ENCODE data around the gene STX12.
A peak's percentile ranks its signal among the peaks of the same experiment; 100 is the strongest.

Gene STX12

DNA sequence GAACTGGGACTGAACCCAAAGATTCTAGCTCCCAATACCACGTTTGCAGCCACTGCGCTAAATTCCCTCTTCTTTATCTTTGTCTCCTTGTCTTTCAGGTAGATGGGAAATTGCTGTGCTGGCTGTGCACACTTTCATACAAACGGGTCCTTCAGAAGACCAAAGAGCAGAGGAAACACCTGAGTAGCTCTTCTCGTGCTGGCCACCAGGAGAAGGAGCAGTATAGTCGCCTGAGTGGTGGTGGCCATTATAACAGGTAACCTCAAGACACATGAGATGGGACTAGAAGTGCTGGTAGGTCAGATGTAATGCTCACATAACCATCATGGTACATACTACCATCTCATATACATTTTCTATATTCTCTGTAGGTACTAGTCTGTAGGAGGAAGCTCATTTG lies 28.5 kb upstream of the STX12 start:
- H2BK120ac ChIP-seq (ENCODE audit: insufficient read depth, low read length, poor library complexity) = no peak overlapping the region
- no peak for DNase-seq
- H3K4ac ChIP-seq (ENCODE audit: low read depth, low read length) = no peak overlapping the region
- H3K4me1 ChIP-seq (ENCODE audit: control insufficient read depth in 1 of 2, insufficient read depth in 2 of 2, low read length in 2 of 2) = no peaks in the 10 kb centered on the region
- no peaks in the 10 kb centered on the region for H3K9me3 ChIP-seq (ENCODE audit: insufficient read depth, low read depth, low read length)
- H3K36me3 ChIP-seq (ENCODE audit: control insufficient read depth in 1 of 2, insufficient read depth in 2 of 2, low read length in 2 of 2) = peaks cover 15 to 27% of the 10 kb centered on the region in 2 experiments
- H4K12ac ChIP-seq (ENCODE audit: low read depth, low read length) = no peak overlapping the region
- H3K9ac ChIP-seq (ENCODE audit: low read length) = no peak overlapping the region
- no peak overlapping the region for H3K4me2 ChIP-seq (ENCODE audit: low read length)
- H2BK5ac ChIP-seq (ENCODE audit: low read depth, low read length, poor library complexity) = no peak overlapping the region
- H3K79me2 ChIP-seq (ENCODE audit: control insufficient read depth, insufficient read depth, low read length, poor library complexity) = no peaks in the 10 kb centered on the region
- no peak overlapping the region for H2AK5ac ChIP-seq (ENCODE audit: low read length)
- H3K18ac ChIP-seq (ENCODE audit: low read length) = no peak overlapping the region
- no peak overlapping the region for H3K4me3 ChIP-seq (ENCODE audit: low read depth, low read length)
- H2AFZ ChIP-seq (ENCODE audit: insufficient read depth, low read length, poor library complexity) = no peak overlapping the region
- no CpG with 5 or more reads among the region's 5 CpGs for WGBS (ENCODE audit: extremely low coverage, insufficient coverage, insufficient read length)
- H3K79me1 ChIP-seq (ENCODE audit: low read length) = no peaks in the 10 kb centered on the region
- no peak overlapping the region for H4K8ac ChIP-seq (ENCODE audit: low read depth, low read length)
- no peak overlapping the region for H3K14ac ChIP-seq (ENCODE audit: low read length)
- no peak overlapping the region for H3K23ac ChIP-seq (ENCODE audit: low read length)
- no peaks in the 10 kb centered on the region for H3K27me3 ChIP-seq (ENCODE audit: insufficient read depth, low read length)
- H4K91ac ChIP-seq (ENCODE audit: low read depth, low read length) = no peak overlapping the region
- H3K27ac ChIP-seq (ENCODE audit: low read depth, low read length) = no peak overlapping the region
- H2BK12ac ChIP-seq (ENCODE audit: low read length) = no peak overlapping the region

DNA sequence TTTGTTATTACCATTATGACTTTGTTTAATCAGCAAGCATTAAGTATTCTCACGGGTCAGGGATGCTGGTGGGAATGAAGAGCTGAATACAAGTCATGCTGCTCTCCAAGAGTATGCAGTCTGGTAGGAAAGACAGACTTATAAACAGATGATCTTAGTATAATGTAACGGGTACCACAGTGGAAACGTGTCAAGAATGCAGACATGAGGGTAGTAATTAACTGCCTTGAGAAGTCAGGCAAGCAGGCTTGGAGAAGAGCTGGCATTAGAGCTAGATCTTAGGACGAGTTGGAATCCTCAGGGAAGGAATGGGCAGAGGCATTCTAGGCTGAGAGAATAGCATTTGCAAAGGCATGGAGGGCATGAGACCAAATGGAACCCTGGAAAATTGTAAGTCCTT lies 27.6 kb upstream of the STX12 start:
- Histone ChIP-seq H3K79me2 (ENCODE audit: control insufficient read depth, insufficient read depth, low read length, poor library complexity) (no peaks in the 10 kb centered on the region), H3K9me3 (ENCODE audit: insufficient read depth, low read depth, low read length) (no peaks in the 10 kb centered on the region), H2BK5ac (ENCODE audit: low read depth, low read length, poor library complexity) (no peak overlapping the region), H3K4ac (ENCODE audit: low read depth, low read length) (no peak overlapping the region), H3K4me1 (ENCODE audit: control insufficient read depth in 1 of 2, insufficient read depth in 2 of 2, low read length in 2 of 2) (no peaks in the 10 kb centered on the region), H2AFZ (ENCODE audit: insufficient read depth, low read length, poor library complexity) (no peak overlapping the region), H3K36me3 (ENCODE audit: control insufficient read depth in 1 of 2, insufficient read depth in 2 of 2, low read length in 2 of 2) (peaks cover 13 to 28% of the 10 kb centered on the region in 2 experiments), H3K9ac (ENCODE audit: low read length) (no peak overlapping the region), H3K18ac (ENCODE audit: low read length) (no peak overlapping the region), H3K27ac (ENCODE audit: low read depth, low read length) (no peak overlapping the region), H3K4me3 (ENCODE audit: low read depth, low read length) (no peak overlapping the region), H3K14ac (ENCODE audit: low read length) (no peak overlapping the region), H4K12ac (ENCODE audit: low read depth, low read length) (no peak overlapping the region), H2AK5ac (ENCODE audit: low read length) (no peak overlapping the region), H3K23ac (ENCODE audit: low read length) (no peak overlapping the region), H3K79me1 (ENCODE audit: low read length) (no peaks in the 10 kb centered on the region), H4K8ac (ENCODE audit: low read depth, low read length) (no peak overlapping the region), H2BK12ac (ENCODE audit: low read length) (no peak overlapping the region), H2BK120ac (ENCODE audit: insufficient read depth, low read length, poor library complexity) (no peak overlapping the region), H3K4me2 (ENCODE audit: low read length) (no peak overlapping the region), H3K27me3 (ENCODE audit: insufficient read depth, low read length) (no peaks in the 10 kb centered on the region), H4K91ac (ENCODE audit: low read depth, low read length) (no peak overlapping the region)
- no CpG with 5 or more reads among the region's 4 CpGs for WGBS (ENCODE audit: extremely low coverage, insufficient coverage, insufficient read length)
- peak; percentile 73 to 92 for DNase-seq

- WGBS (ENCODE audit: extremely low coverage, insufficient coverage, insufficient read length) = no CpG with 5 or more reads among the region's 3 CpGs
- H2AFZ ChIP-seq (ENCODE audit: insufficient read depth, low read length, poor library complexity) = no peak overlapping the region
- H3K4me2 ChIP-seq (ENCODE audit: low read length) = no peak overlapping the region
- no peak overlapping the region for H4K12ac ChIP-seq (ENCODE audit: low read depth, low read length)
- no peak overlapping the region for H2AK5ac ChIP-seq (ENCODE audit: low read length)
- no peak overlapping the region for H4K91ac ChIP-seq (ENCODE audit: low read depth, low read length)
- no peak overlapping the region for H3K4me3 ChIP-seq (ENCODE audit: low read depth, low read length)
- no peak overlapping the region for H2BK120ac ChIP-seq (ENCODE audit: insufficient read depth, low read length, poor library complexity)
- H3K4me1 ChIP-seq (ENCODE audit: control insufficient read depth in 1 of 2, insufficient read depth in 2 of 2, low read length in 2 of 2) = no peaks in the 10 kb centered on the region
- no peak overlapping the region for H3K18ac ChIP-seq (ENCODE audit: low read length)
- no peaks in the 10 kb centered on the region for H3K79me1 ChIP-seq (ENCODE audit: low read length)
- H2BK12ac ChIP-seq (ENCODE audit: low read length) = no peak overlapping the region
- no peaks in the 10 kb centered on the region for H3K27me3 ChIP-seq (ENCODE audit: insufficient read depth, low read length)
- no peak overlapping the region for H3K27ac ChIP-seq (ENCODE audit: low read depth, low read length)
- H2BK5ac ChIP-seq (ENCODE audit: low read depth, low read length, poor library complexity) = no peak overlapping the region
- no peak overlapping the region for H4K8ac ChIP-seq (ENCODE audit: low read depth, low read length)
- H3K4ac ChIP-seq (ENCODE audit: low read depth, low read length) = no peak overlapping the region
- H3K9ac ChIP-seq (ENCODE audit: low read length) = no peak overlapping the region
- H3K9me3 ChIP-seq (ENCODE audit: insufficient read depth, low read depth, low read length) = no peaks in the 10 kb centered on the region
- no peaks in the 10 kb centered on the region for H3K79me2 ChIP-seq (ENCODE audit: control insufficient read depth, insufficient read depth, low read length, poor library complexity)
- H3K36me3 ChIP-seq (ENCODE audit: control insufficient read depth in 1 of 2, insufficient read depth in 2 of 2, low read length in 2 of 2) = peaks cover 18 to 34% of the 10 kb centered on the region in 2 experiments
- DNase-seq = no peak
- H3K23ac ChIP-seq (ENCODE audit: low read length) = no peak overlapping the region
- no peak overlapping the region for H3K14ac ChIP-seq (ENCODE audit: low read length)
These were observed 20.7 kb upstream of the STX12 start for GRCh38 chr1:27752360-27752759.

DNA sequence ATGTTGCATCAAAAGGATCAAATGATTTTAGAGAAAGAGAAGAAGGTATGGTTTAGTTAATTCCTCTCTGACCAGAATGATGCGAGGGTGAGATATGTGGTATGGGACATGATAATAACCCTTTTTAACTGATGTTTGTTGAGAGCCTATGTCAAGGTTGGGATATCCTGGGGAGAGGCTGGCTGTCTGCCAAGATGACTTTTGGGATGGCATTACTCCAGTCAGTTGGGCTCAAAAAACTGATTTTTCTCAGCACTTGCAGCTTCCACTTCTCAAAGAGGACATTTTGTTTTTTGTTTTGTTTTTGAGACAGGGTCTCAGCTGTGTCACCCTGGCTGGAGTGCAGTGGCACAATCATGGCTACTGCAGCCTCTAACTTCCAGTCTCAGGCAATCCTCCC lies 17.7 kb upstream of the STX12 start:
- no peak overlapping the region for H3K27ac ChIP-seq (ENCODE audit: low read depth, low read length)
- no peaks in the 10 kb centered on the region for H3K79me1 ChIP-seq (ENCODE audit: low read length)
- H2BK120ac ChIP-seq (ENCODE audit: insufficient read depth, low read length, poor library complexity) = no peak overlapping the region
- no peak overlapping the region for H3K18ac ChIP-seq (ENCODE audit: low read length)
- no peak overlapping the region for H3K4me3 ChIP-seq (ENCODE audit: low read depth, low read length)
- DNase-seq = no peak
- no peak overlapping the region for H3K23ac ChIP-seq (ENCODE audit: low read length)
- no peak overlapping the region for H3K14ac ChIP-seq (ENCODE audit: low read length)
- WGBS (ENCODE audit: extremely low coverage, insufficient coverage, insufficient read length) = no CpG with 5 or more reads among the region's 1 CpG
- H4K8ac ChIP-seq (ENCODE audit: low read depth, low read length) = no peak overlapping the region
- H3K79me2 ChIP-seq (ENCODE audit: control insufficient read depth, insufficient read depth, low read length, poor library complexity) = no peaks in the 10 kb centered on the region
- no peak overlapping the region for H2AFZ ChIP-seq (ENCODE audit: insufficient read depth, low read length, poor library complexity)
- H3K4me1 ChIP-seq (ENCODE audit: control insufficient read depth in 1 of 2, insufficient read depth in 2 of 2, low read length in 2 of 2) = no peaks in the 10 kb centered on the region
- no peak overlapping the region for H2BK12ac ChIP-seq (ENCODE audit: low read length)
- H3K27me3 ChIP-seq (ENCODE audit: insufficient read depth, low read length) = no peaks in the 10 kb centered on the region
- no peak overlapping the region for H2AK5ac ChIP-seq (ENCODE audit: low read length)
- no peak overlapping the region for H2BK5ac ChIP-seq (ENCODE audit: low read depth, low read length, poor library complexity)
- no peak overlapping the region for H3K9ac ChIP-seq (ENCODE audit: low read length)
- no peak overlapping the region for H3K4me2 ChIP-seq (ENCODE audit: low read length)
- no peak overlapping the region for H3K4ac ChIP-seq (ENCODE audit: low read depth, low read length)
- H4K12ac ChIP-seq (ENCODE audit: low read depth, low read length) = no peak overlapping the region
- no peak overlapping the region for H4K91ac ChIP-seq (ENCODE audit: low read depth, low read length)
- peaks cover 12 to 30% of the 10 kb centered on the region in 2 experiments for H3K36me3 ChIP-seq (ENCODE audit: control insufficient read depth in 1 of 2, insufficient read depth in 2 of 2, low read length in 2 of 2)
- no peaks in the 10 kb centered on the region for H3K9me3 ChIP-seq (ENCODE audit: insufficient read depth, low read depth, low read length)

Data from trophoblast cell (in vitro differentiated cells and primary cell).